CD14-positive monocyte (primary cell): ENCODE results near the gene CA5A. TPM values are rescaled to one million over a fixed set of nuclear protein-coding genes. Genes with fewer than 3 reads are reported as not detected.
"Not testable (repeated sequence)": the region's sequence is repeated elsewhere in the genome, so short reads cannot be mapped to it uniquely, and the experiment has no call there.

ENCODE experiments used
- DNase-seq, 3 donors: peaks; one replicate each; pipeline ENCODE4 v3.0.0-alpha.2; 2011 to 2022
- H2AFZ ChIP-seq: 2 replicates; pipeline ENCODE4 v1.6.0; 2012; ENCODE audit warnings: mild to moderate bottlenecking, low read depth, low read length, inconsistent platforms; ENCODE audit not compliant: insufficient read depth, poor library complexity, severe bottlenecking
- H3K27ac ChIP-seq, 2 donors: 1 replicate in 1 of 2; 2 replicates in 1 of 2; pipeline ENCODE4 v1.5.1; 2012 to 2013; ENCODE audit warnings: low read length in 2 of 2, control low read depth in 1 of 2, inconsistent platforms in 1 of 2, low read depth in 1 of 2, mild to moderate bottlenecking in 1 of 2
- H3K27me3 ChIP-seq, 2 donors: one replicate each; pipeline versions ENCODE4 v1.6.0 to v1.6.1; 2011 to 2013; ENCODE audit warnings: low read length in 2 of 2; ENCODE audit not compliant: control insufficient read depth in 2 of 2, insufficient read depth in 2 of 2
- H3K36me3 ChIP-seq, 2 donors: replicated peaks in 1 of 2; 1 replicate in 1 of 2; 2 replicates in 1 of 2; pipeline versions ENCODE4 v1.5.1 to v1.6.1; 2012 to 2013; ENCODE audit warnings: low read length in 2 of 2, control low read depth in 1 of 2, inconsistent platforms in 1 of 2, mild to moderate bottlenecking in 1 of 2; ENCODE audit not compliant: insufficient read depth in 2 of 2, control insufficient read depth in 1 of 2
- H3K4me1 ChIP-seq, 2 donors: 1 replicate in 1 of 2; 2 replicates in 1 of 2; pipeline versions ENCODE4 v1.5.1 to v1.6.1; 2012 to 2013; ENCODE audit warnings: low read length in 2 of 2, control low read depth in 1 of 2, inconsistent platforms in 1 of 2, mild to moderate bottlenecking in 1 of 2, moderate library complexity in 1 of 2; ENCODE audit not compliant: insufficient read depth in 2 of 2, control insufficient read depth in 1 of 2
- H3K4me2 ChIP-seq: replicated peaks from 2 replicates; pipeline ENCODE3; 2012; ENCODE audit warnings: low read length, moderate library complexity, mild to moderate bottlenecking; ENCODE audit not compliant: poor library complexity, severe bottlenecking; ENCODE audit errors: extremely low read depth
- H3K4me3 ChIP-seq, 3 experiments: fragments of 200-600 bp in 1 of 3; sonication (generic) in 1 of 3; replicated peaks in 1 of 3; 1 replicate in 2 of 3; 2 replicates in 1 of 3; pipeline ENCODE4 v1.5.1; 2011 to 2013; ENCODE audit warnings: low read length in 3 of 3, mild to moderate bottlenecking in 3 of 3, control low read depth in 2 of 3, low read depth in 2 of 3, inconsistent platforms in 1 of 3, moderate library complexity in 1 of 3
- H3K79me2 ChIP-seq: 2 replicates; pipeline ENCODE4 v1.6.0; 2012; ENCODE audit warnings: mild to moderate bottlenecking, control low read depth, inconsistent platforms, low read length, moderate library complexity; ENCODE audit not compliant: insufficient read depth
- H3K9ac ChIP-seq: 2 replicates; pipeline ENCODE4 v1.6.0; 2017; ENCODE audit warnings: low read length, mild to moderate bottlenecking; ENCODE audit not compliant: insufficient read depth, poor library complexity, severe bottlenecking
- H3K9me3 ChIP-seq, 2 donors: replicated peaks in 1 of 2; 1 replicate in 1 of 2; 2 replicates in 1 of 2; pipeline versions ENCODE4 v1.5.1 to v1.6.1; 2012 to 2013; ENCODE audit warnings: low read length in 2 of 2, control low read depth in 1 of 2; ENCODE audit not compliant: control insufficient read depth in 1 of 2, insufficient read depth in 1 of 2
- H4K20me1 ChIP-seq: 2 replicates; pipeline ENCODE4 v1.6.0; 2012; ENCODE audit warnings: mild to moderate bottlenecking, low read length, control low read depth, moderate library complexity; ENCODE audit not compliant: insufficient read depth
- H3K27ac Mint-ChIP-seq, 7 donors: one replicate each; pipeline ENCODE4 v1.8.0; 2020; ENCODE audit warnings: mild to moderate bottlenecking in 7 of 7, mixed read lengths in 7 of 7, moderate library complexity in 6 of 7, inconsistent platforms in 2 of 7
- H3K27me3 Mint-ChIP-seq, 3 donors: one replicate each; pipeline ENCODE4 v1.8.0; 2021 to 2022; ENCODE audit warnings: low read depth in 3 of 3, mild to moderate bottlenecking in 3 of 3, mixed read lengths in 3 of 3, moderate library complexity in 3 of 3, inconsistent platforms in 1 of 3
- H3K36me3 Mint-ChIP-seq, 2 donors: one replicate each; pipeline ENCODE4 v1.8.0; 2020; ENCODE audit warnings: mixed read lengths in 2 of 2, inconsistent platforms in 1 of 2, mild to moderate bottlenecking in 1 of 2
- H3K4me1 Mint-ChIP-seq: one replicate; pipeline ENCODE4 v1.8.0; 2020; ENCODE audit warnings: mild to moderate bottlenecking, mixed read lengths
- H3K4me3 Mint-ChIP-seq, 2 donors: one replicate each; pipeline ENCODE4 v1.8.0; 2020; ENCODE audit warnings: mild to moderate bottlenecking in 2 of 2, mixed read lengths in 2 of 2, moderate library complexity in 1 of 2
- H3K9me3 Mint-ChIP-seq, 7 donors: one replicate each; pipeline ENCODE4 v1.8.0; 2020 to 2022; ENCODE audit warnings: mixed read lengths in 7 of 7, mild to moderate bottlenecking in 6 of 7, moderate library complexity in 6 of 7, inconsistent platforms in 2 of 7
- WGBS: methylation state at CpG from one replicate; pipeline ENCODE4 v1.1.5; 2013; ENCODE audit warnings: missing lambda C conversion rate; ENCODE audit not compliant: insufficient coverage; 5-methylcytosine and 5-hydroxymethylcytosine counted together
- intact Hi-C, 2 donors: fragments of 100-400 bp; cut with micrococcal nuclease; formaldehyde crosslinking; loops; one replicate each; pipeline versions ENCODE4 v1.15.0 to v1.15.1; 2023
- polyA plus RNA-seq, 3 donors: library from polyadenylated mRNA; depleted of rRNA in 1 of 3; unstranded in 2 of 3; stranded (reverse) in 1 of 3; fragments of 300-500 nt in 2 of 3; fragments of >200 nt in 1 of 3; fragmentation: Illumina TruSeq in 2 of 3; gene quantifications; 1 replicate in 2 of 3; 2 replicates in 1 of 3; pipeline ENCODE4 v1.2.3, GENCODE V29; 2012 to 2021

The CA5A gene
- polyA plus RNA-seq, 3 donors = not detected

- Mint-ChIP-seq H3K27me3 (peaks cover 12 to 21% (median 18%) of the 10 kb centered on the region in 3 donors), H3K27ac (peak overlapping the region in 2 of 7 donors; percentile 31 to 54), H3K4me3 (peak overlapping the region in 1 of 2 donors; percentile 35)
- H3K9me3 ChIP-seq, H3K4me1 Mint-ChIP-seq, H4K20me1 ChIP-seq, DNase-seq, H3K4me2 ChIP-seq, H3K36me3 Mint-ChIP-seq, H3K4me3 ChIP-seq, H3K9ac ChIP-seq, H2AFZ ChIP-seq, intact Hi-C loops, H3K79me2 ChIP-seq, H3K36me3 ChIP-seq, H3K27ac ChIP-seq, H3K27me3 ChIP-seq, H3K4me1 ChIP-seq, H3K9me3 Mint-ChIP-seq: not testable (repeated sequence)
- 69% methylated on average over 17 of the region's 18 CpGs for WGBS
These were observed 23.6 kb downstream of the CA5A start for GRCh38 chr16:87912691-87913090.

GRCh38 chr16:87911106-87911763 is 25.1 kb downstream of the CA5A start:
- H4K20me1 ChIP-seq, intact Hi-C loops, H3K4me3 Mint-ChIP-seq, H3K79me2 ChIP-seq, H2AFZ ChIP-seq, H3K27ac Mint-ChIP-seq, H3K36me3 Mint-ChIP-seq, DNase-seq, H3K9me3 ChIP-seq, H3K4me1 ChIP-seq, H3K36me3 ChIP-seq, H3K9me3 Mint-ChIP-seq, H3K27me3 ChIP-seq, H3K4me2 ChIP-seq, H3K27ac ChIP-seq, H3K4me1 Mint-ChIP-seq, H3K4me3 ChIP-seq, H3K9ac ChIP-seq: not testable (repeated sequence)
- H3K27me3 Mint-ChIP-seq = peaks cover 14 to 26% (median 20%) of the 10 kb centered on the region in 3 donors
- WGBS = 99% methylated on average over 10 of the region's 23 CpGs
